Gastrocnemius medialis (tissue), 4 donors: ENCODE measurements around the gene SEPHS1. TPM values are rescaled to one million over a fixed set of nuclear protein-coding genes. Genes with fewer than 3 reads are reported as not detected.
"Not testable (repeated sequence)": the region's sequence is repeated elsewhere in the genome, so short reads cannot be mapped to it uniquely, and the experiment has no call there.

ENCODE experiments used
- ATAC-seq, 2 donors: fragments of 150-250 bp; one replicate each; pipeline ENCODE4 v1.9.1; 2016
- DNase-seq, 2 donors: peaks; one replicate each; pipeline ENCODE4 v3.0.0-alpha.2; 2019
- H3K27ac ChIP-seq, 4 donors: fragments of 200-600 bp; sonication (generic); 1 replicate in 1 of 4; 2 replicates in 3 of 4; pipeline ENCODE4 v1.5.1; 2016 to 2018; ENCODE audit warnings: mild to moderate bottlenecking in 2 of 4, moderate library complexity in 1 of 4
- H3K27me3 ChIP-seq, 3 donors: fragments of 200-600 bp; sonication (generic) in 2 of 3; 1 replicate in 1 of 3; 2 replicates in 2 of 3; pipeline versions ENCODE4 v1.5.1 to v1.6.0; 2016 to 2019; ENCODE audit warnings: mild to moderate bottlenecking in 1 of 3, moderate library complexity in 1 of 3
- H3K36me3 ChIP-seq, 2 donors: fragments of 200-600 bp; sonication (generic) in 1 of 2; one replicate each; pipeline ENCODE4 v1.5.1; 2017 to 2018
- H3K4me1 ChIP-seq, 2 donors: fragments of 200-600 bp; sonication (generic) in 1 of 2; one replicate each; pipeline ENCODE4 v1.5.1; 2016 to 2017; ENCODE audit warnings: mild to moderate bottlenecking in 2 of 2
- H3K4me3 ChIP-seq, 4 donors: fragments of 200-600 bp; sonication (generic) in 3 of 4; 1 replicate in 1 of 4; 2 replicates in 3 of 4; pipeline ENCODE4 v1.5.1; 2016 to 2019; ENCODE audit warnings: mild to moderate bottlenecking in 2 of 4
- H3K9me3 ChIP-seq, 3 donors: fragments of 200-600 bp; sonication (generic) in 2 of 3; 1 replicate in 1 of 3; 2 replicates in 2 of 3; pipeline ENCODE4 v1.5.1; 2016 to 2019
- CTCF ChIP-seq, 5 experiments: fragments of 450-650 bp in 3 of 5; fragments of 200-600 bp in 2 of 5; sonication (generic) in 2 of 5; IDR thresholded peaks in 4 of 5; conservative IDR thresholded peaks in 1 of 5; 1 replicate in 4 of 5; 2 replicates in 1 of 5; pipeline ENCODE4 v1.5.1; 2016 to 2019; ENCODE audit warnings: antibody characterized with exemption in 5 of 5, mild to moderate bottlenecking in 3 of 5, moderate library complexity in 3 of 5
- POLR2A ChIP-seq, 2 donors: fragments of 450-650 bp; IDR thresholded peaks; one replicate each; pipeline ENCODE4 v1.6.1; 2017; ENCODE audit warnings: antibody characterized with exemption in 2 of 2, mild to moderate bottlenecking in 2 of 2, moderate library complexity in 2 of 2
- in situ Hi-C, 4 donors: fragments of 200-750 bp; cut with MboI; loops; one replicate each; pipeline versions ENCODE4 v1.15.0 to v1.8.0; 2017; ENCODE audit warnings: low sequenced_read_pairs in 4 of 4
- intact Hi-C: fragments of 100-400 bp; cut with DNase I; formaldehyde crosslinking; loops from one replicate; pipeline ENCODE4 v1.15.1; 2023; ENCODE audit warnings: low total_unique reads
- total RNA-seq, 4 donors: library from RNA; depleted of rRNA; stranded (reverse); fragments of >200 nt; gene quantifications; one replicate each; pipeline versions ENCODE4 v1.1.0 to v1.2.3, GENCODE V29; 2016

The SEPHS1 gene
- total RNA-seq, 4 donors from 2014 or later = 22.4 to 29.7 (median 27.9) TPM

DNA sequence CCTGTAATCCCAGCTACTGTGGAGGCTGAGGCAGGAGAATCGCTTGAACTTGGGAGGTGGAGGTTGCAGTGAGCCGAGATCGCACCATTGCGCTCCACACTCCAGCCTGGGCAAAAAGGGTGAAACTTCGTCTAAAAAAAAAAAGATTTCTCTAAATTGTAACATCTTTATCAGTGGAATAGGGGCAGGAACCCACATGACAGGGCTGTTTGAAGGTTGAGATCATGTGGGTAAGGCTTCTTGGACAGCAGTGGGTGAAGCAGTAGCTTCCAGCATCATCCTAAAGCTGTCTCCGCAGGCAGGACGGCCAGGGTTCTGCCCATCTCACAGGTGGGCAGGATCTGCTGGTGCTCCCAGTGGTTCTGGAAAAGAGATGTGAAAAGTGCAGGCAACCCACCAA, 37.9 kb upstream of the SEPHS1 start:
- H3K36me3 ChIP-seq = no peaks in the 10 kb centered on the region
- no peak for DNase-seq
- TF ChIP-seq POLR2A (IDR thresholded peaks at IDR 0.05) = no peak
- TF ChIP-seq CTCF (IDR thresholded peaks at IDR 0.05 in 4 of 5, conservative IDR thresholded peaks at IDR 0.05 in 1 of 5) = no peak
- in situ Hi-C loops = no loop called here
- no peak for ATAC-seq
- H3K27me3 ChIP-seq = peaks cover 8 to 32% (median 28%) of the 10 kb centered on the region in 3 donors
- no peaks in the 10 kb centered on the region for H3K9me3 ChIP-seq
- H3K4me1 ChIP-seq = peaks cover 9% of the 10 kb centered on the region in 2 donors
- H3K27ac ChIP-seq = no peak overlapping the region
- no peak overlapping the region for H3K4me3 ChIP-seq
- intact Hi-C loops = no loop called here

DNA sequence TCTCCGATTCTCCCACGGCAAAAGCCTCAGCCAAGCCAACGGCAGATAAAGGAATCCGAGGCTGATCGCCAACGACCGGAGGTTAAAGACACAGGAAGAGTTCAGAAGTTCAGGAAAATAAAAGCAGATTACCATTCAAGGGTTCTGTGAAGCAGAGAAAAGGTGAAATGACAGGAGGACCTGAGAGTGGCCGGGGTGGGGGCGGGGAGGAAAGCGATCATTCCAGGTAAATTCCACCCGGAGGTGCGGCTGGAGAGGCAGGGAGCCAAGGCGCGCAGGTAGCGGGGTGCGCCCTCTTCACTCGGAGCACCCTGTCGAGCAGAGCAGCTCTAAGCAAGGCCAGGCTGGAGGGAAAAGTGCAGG, 35.3 kb upstream of the SEPHS1 start:
- Histone ChIP-seq H3K27me3 (peaks cover 8 to 36% (median 28%) of the 10 kb centered on the region in 3 donors), H3K27ac (no peak overlapping the region), H3K4me3 (peak overlapping the region; percentile 23 to 59 (median 36)), H3K4me1 (peaks cover 7 to 9% of the 10 kb centered on the region in 2 donors), H3K9me3 (no peaks in the 10 kb centered on the region), H3K36me3 (no peaks in the 10 kb centered on the region)
- intact Hi-C loops = no loop called here
- in situ Hi-C loops = no loop called here
- ATAC-seq = no peak
- TF ChIP-seq CTCF (IDR thresholded peaks at IDR 0.05 in 4 of 5, conservative IDR thresholded peaks at IDR 0.05 in 1 of 5) (no peak), POLR2A (IDR thresholded peaks at IDR 0.05) (no peak)
- DNase-seq = no peak

- Histone ChIP-seq H3K4me1 (peaks cover 7 to 9% of the 10 kb centered on the region in 2 donors), H3K36me3 (no peaks in the 10 kb centered on the region), H3K4me3 (peak overlapping the region; percentile 23 to 59 (median 36)), H3K27ac (no peak overlapping the region), H3K9me3 (no peaks in the 10 kb centered on the region), H3K27me3 (peaks cover 8 to 38% (median 28%) of the 10 kb centered on the region in 3 donors)
- ATAC-seq (no peak), DNase-seq (no peak)
- TF ChIP-seq POLR2A (IDR thresholded peaks at IDR 0.05) (no peak), CTCF (IDR thresholded peaks at IDR 0.05 in 4 of 5, conservative IDR thresholded peaks at IDR 0.05 in 1 of 5) (no peak)
- in situ Hi-C loops (no loop called here), intact Hi-C loops (no loop called here)
Measured at GRCh38 chr10:13382703-13383398, 34.8 kb upstream of the SEPHS1 start.

GRCh38 chr10:13379061-13379460, 31.0 kb upstream of the SEPHS1 start:
- H3K4me3 ChIP-seq, DNase-seq, in situ Hi-C loops, ATAC-seq, intact Hi-C loops, H3K27ac ChIP-seq, H3K9me3 ChIP-seq, H3K4me1 ChIP-seq, H3K36me3 ChIP-seq: not testable (repeated sequence)
- peaks cover 8 to 32% (median 27%) of the 10 kb centered on the region in 3 donors for H3K27me3 ChIP-seq

DNA sequence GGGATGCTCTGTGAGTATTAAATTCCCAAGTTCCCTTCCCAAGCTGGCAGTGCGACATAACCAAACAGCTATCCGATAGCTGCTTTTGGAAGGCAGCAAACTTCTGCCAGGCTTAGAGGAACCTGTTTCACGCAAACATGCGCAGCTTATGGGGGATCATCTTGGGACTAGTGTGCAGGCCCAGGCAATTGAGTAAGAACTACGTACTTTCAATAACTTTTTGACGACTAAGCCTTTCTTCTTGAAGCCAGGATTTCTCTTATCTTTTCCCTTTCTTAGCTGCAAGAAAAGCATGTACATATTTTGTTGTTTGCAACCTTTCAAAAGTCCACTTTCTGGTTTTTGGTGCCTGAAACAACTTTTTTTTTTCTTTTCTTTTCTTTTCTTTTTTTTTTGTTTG, 28.7 kb upstream of the SEPHS1 start:
- TF ChIP-seq POLR2A (IDR thresholded peaks at IDR 0.05) (no peak), CTCF (IDR thresholded peaks at IDR 0.05 in 4 of 5, conservative IDR thresholded peaks at IDR 0.05 in 1 of 5) (no peak)
- in situ Hi-C loops = no loop called here

More for the DNA sequence above, 28.7 kb upstream of the SEPHS1 start:
- no peak overlapping the region for H3K4me3 ChIP-seq
- no peaks in the 10 kb centered on the region for H3K9me3 ChIP-seq
- H3K27ac ChIP-seq = no peak overlapping the region
- no peak for ATAC-seq
- no peak for DNase-seq
- H3K27me3 ChIP-seq = peaks cover 3 to 16% (median 8%) of the 10 kb centered on the region in 3 donors
- H3K4me1 ChIP-seq = no peaks in the 10 kb centered on the region
- H3K36me3 ChIP-seq = no peaks in the 10 kb centered on the region
- intact Hi-C loops = no loop called here
